HG02870 (cell line): ENCODE measurements around the gene MYBPHL.
A peak's percentile ranks its signal among the peaks of the same experiment; 100 is the strongest.

ENCODE experiments used
- ATAC-seq: cut with Tn5 transposase; IDR thresholded peaks from one replicate; pipeline ENCODE4 v1.9.1; 2021; ENCODE audit warnings: mild to moderate bottlenecking, moderate library complexity; ENCODE audit not compliant: unreplicated experiment

Gene MYBPHL

DNA sequence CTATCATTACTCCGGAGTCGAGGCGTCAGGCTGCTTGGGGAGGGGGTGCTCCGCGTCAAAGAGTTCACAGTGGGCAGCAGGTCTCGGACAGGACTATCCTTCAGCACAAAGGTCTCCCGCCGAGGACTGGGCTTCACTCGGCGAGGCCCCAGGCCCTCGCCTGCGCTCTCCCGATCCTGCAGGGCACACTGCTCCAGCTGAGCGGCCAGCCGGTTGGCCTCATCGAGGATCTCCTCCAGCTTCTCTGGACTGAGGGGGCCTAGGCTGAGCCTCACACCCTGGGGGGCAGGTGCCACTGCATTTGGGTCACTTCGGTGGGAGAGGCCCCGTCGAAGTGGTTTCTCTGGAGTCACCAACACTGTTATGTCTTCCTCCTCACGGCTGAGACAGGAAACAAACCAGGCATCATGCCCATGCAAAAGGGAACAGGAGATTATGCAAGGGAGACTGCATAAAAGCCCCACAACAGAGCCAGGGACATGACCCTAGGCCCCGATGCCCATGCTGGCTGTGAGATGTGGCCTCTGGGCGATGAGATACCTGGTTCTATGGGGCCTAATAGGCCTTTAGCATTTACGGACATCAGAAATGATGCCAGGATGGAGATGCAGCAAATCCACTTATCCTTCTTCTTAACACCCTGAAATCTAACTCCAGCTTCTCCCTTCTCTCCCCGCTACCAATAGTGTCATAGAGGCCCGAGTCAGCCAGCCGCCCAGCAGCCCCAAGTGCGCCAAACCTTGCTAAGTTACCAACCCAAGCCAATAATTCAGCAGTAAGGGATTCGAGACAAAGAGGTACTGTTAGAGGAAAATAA lies 24.9 kb downstream of the MYBPHL start:
- ATAC-seq, result no peak

GRCh38 chr1:109280862-109281261 lies 25.9 kb downstream of the MYBPHL start:
- no peak for ATAC-seq

DNA sequence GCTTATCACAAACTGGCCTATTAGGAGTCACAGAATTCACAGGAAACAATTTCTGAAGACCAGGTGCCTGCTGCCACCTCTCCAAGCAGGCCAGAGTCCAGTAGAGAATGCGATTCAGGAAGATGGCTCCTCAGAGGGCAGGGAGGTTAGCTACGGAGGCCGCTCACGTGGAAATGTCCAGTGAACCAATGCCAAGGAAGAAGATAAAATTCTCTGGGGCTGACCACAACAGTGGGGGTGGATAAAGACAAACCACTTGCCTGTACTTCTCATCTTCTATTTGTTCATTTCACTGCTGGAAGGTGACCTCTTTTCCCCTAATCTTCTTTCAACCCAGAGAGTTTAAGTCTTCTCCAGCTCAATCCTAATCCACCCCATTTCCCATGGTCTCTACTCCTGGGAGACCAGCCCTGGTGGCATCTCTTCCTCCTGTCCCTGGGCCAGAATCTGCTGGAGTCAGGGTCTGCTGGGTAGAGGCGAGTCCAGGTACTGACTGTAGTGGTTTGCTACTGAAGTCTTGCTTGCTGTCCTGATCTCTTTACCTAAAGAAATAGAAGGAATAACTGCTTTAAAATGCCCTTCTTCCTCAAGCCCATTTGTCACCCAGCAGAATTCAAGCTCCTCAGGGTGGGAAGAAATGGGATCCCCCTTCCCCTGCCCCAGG lies 27.1 kb downstream of the MYBPHL start:
- ATAC-seq, result no peak

DNA sequence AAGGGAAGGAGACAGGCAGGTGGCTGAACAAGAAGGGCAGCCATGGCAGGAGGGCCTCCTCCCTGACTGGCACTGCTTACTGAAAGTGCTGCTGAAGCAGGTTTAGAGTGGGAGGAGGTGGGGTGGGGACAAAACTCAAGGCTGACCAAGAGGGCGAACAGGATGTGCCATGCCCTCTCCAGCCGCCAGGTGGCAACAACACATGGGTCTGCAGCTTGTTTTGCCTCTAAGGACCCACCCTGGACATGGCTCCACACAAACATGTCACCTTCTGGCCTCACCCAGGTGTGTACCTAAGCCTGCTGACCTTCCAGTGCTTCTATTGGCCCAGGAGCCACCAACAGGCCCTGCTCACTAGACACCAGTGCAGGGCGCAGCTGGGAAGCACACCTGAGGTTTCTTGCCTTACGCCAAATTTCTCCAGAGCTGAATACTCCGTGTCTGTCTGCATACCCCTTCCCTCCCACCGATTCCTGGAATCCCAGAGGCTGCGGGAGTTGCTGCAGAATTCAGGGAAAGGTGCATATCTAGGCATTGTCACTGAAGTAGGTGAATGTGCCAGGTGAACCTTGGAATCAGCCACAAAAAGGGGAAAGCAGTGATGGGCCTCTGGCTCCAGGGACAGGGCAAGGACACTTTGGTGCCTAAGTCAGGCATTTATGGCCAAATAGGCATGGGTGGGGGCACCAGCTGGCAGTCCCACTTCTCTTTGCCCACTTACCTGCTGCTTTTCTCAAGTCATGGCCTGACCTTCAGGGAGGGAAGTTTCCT lies 29.2 kb downstream of the MYBPHL start:
- peak; percentile 73 for ATAC-seq

DNA sequence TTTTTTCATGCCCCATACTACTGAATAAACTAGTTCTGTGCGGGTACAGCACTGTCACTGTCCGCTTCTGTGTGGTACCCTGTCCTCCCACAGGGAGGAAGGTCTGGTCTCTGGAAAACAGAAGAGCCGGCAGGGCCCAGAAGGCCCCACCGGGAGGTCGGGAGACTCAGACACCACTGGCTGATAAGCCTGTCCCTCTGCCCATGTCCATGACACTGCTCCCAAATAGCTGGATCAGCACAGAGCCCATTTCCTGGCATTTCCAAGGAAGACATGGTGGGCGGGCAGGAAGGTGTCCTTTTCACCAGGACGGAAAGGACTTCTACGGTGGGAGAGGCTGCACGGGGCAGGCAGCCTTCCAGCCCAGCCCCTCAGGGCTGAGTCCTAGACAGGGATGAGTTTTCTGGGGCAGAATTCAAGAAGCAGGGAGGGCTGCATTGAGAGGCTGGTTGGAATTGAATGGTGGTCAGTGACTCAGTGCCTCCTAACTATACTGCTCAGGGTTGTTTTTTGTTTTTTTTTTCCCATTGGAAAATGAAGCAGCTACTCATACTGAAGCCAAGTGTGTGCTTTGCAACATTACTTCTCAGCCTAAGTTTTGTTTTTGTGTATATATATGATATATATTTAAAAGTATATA lies 31.0 kb downstream of the MYBPHL start:
- ATAC-seq, result no peak

- ATAC-seq, result no peak
These were observed 32.0 kb downstream of the MYBPHL start for GRCh38 chr1:109274533-109275476.

- ATAC-seq, result no peak
These were observed 33.1 kb downstream of the MYBPHL start for GRCh38 chr1:109273570-109274288.

- ATAC-seq, result no peak
These were observed 33.8 kb downstream of the MYBPHL start for GRCh38 chr1:109272831-109273547.

GRCh38 chr1:109272021-109272799 lies 34.6 kb downstream of the MYBPHL start:
- ATAC-seq, result no peak

- ATAC-seq, result no peak
These were observed 35.4 kb downstream of the MYBPHL start for GRCh38 chr1:109271458-109271857.

DNA sequence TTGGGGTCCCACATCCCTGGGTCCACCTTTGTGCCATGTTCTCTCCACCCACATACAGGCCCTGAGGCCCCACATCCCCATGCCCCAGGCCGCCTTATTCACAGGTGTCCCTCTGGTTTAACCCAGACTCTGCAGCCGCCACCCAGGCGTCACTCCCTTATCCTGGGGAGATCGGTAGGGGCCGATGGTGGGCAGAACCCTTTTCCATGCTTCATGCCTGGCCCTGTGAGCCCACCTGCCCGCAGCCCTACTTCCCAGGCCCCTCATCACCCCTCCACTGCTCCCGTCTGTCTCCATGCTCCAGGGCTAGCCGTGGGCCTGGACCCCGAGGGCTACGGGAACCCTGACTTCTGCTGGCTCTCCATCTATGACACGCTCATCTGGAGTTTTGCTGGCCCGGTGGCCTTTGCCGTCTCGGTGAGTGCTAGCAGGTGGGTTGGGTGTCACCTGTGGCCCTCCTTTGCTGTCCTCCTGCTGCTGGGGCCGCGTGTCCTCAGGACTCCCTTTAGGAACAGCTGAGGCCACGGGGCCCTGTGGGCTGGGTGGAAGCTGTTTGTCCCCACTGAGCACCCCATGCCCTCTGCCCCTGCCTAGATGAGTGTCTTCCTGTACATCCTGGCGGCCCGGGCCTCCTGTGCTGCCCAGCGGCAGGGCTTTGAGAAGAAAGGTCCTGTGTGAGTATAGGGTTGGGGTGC lies 36.0 kb downstream of the MYBPHL start:
- no peak for ATAC-seq

DNA sequence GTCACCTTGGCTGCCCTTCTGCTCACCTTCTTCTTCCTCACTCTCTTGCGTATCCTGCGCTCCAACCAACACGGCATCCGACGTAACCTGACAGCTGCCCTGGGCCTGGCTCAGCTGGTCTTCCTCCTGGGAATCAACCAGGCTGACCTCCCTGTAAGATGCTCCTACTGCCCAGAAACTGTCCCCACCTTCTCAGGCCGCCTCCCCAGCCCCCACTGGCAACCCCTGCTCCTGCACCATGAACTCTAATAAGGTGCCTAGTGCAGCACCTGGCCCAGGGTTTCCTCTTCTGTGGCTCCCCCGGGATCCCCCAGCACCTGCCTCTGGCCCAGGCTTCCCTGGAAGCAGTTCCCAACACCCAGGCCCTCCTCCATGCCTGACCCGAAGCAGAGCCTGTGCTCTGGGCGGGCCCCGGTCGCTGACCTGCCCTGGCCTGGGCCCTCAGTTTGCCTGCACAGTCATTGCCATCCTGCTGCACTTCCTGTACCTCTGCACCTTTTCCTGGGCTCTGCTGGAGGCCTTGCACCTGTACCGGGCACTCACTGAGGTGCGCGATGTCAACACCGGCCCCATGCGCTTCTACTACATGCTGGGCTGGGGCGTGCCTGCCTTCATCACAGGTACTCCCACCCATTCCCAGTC lies 36.7 kb downstream of the MYBPHL start:
- no peak for ATAC-seq

GRCh38 chr1:109269212-109269980 lies 37.4 kb downstream of the MYBPHL start:
- no peak for ATAC-seq

- ATAC-seq, result no peak
These were observed 38.2 kb downstream of the MYBPHL start for GRCh38 chr1:109268431-109269211.

- no peak for ATAC-seq
These were observed 39.0 kb downstream of the MYBPHL start for GRCh38 chr1:109267743-109268300.
